IMR-90 (cell line): ENCODE measurements around the gene SERPINH1. TPM values are rescaled to one million over a fixed set of nuclear protein-coding genes. Genes with fewer than 3 reads are reported as not detected.
A peak's percentile ranks its signal among the peaks of the same experiment; 100 is the strongest.

Experiments used
- ATAC-seq: fragments of 200-7000 bp; cut with Tn5 transposase; 2 replicates; pipeline ENCODE4 v1.9.1; 2020; ENCODE audit warnings: low read depth, mild to moderate bottlenecking, moderate library complexity
- BruUV-seq: library from RNA; stranded (reverse); fragments of 400-500 nt; replicated peaks from 2 replicates; lab custom pipeline; 2021; lab: Mats Ljungman, UMichigan
- CTCF ChIA-PET: fragments of 300-600 bp; formaldehyde crosslinking; extraction: SDS; loops from one replicate; lab custom pipeline; 2021; ENCODE audit warnings: antibody characterized with exemption; lab: Yijun Ruan, JAX
- POLR2A ChIA-PET: fragments of 300-600 bp; sonication (Branson Sonifier 250); formaldehyde crosslinking; loops from one replicate; lab custom pipeline; 2022; ENCODE audit warnings: antibody characterized with exemption; ENCODE audit not compliant: unreplicated experiment; lab: Charles Lee
- DNase-seq: peaks from one replicate; pipeline ENCODE4 v3.0.0; 2013
- H2AFZ ChIP-seq: replicated peaks from 2 replicates; pipeline ENCODE3; 2013; ENCODE audit warnings: low read length, mild to moderate bottlenecking; ENCODE audit not compliant: poor library complexity
- H2AK5ac ChIP-seq: 2 replicates; pipeline ENCODE4 v1.6.1; 2013; ENCODE audit warnings: low read depth, low read length, inconsistent platforms
- H2AK9ac ChIP-seq: replicated peaks from 2 replicates; pipeline ENCODE3; 2013; ENCODE audit warnings: mild to moderate bottlenecking, low read depth, low read length, moderate library complexity; ENCODE audit not compliant: poor library complexity
- H2BK120ac ChIP-seq: 2 replicates; pipeline ENCODE4 v1.6.1; 2013; ENCODE audit warnings: low read depth, low read length, inconsistent platforms
- H2BK15ac ChIP-seq: 3 replicates; pipeline ENCODE4 v1.6.1; 2013; ENCODE audit warnings: low read depth, low read length, inconsistent platforms
- H2BK20ac ChIP-seq: 2 replicates; pipeline ENCODE4 v1.6.1; 2013; ENCODE audit warnings: low read depth, mild to moderate bottlenecking, inconsistent platforms, low read length, moderate library complexity
- H2BK5ac ChIP-seq: 2 replicates; pipeline ENCODE4 v1.6.1; 2013; ENCODE audit warnings: mild to moderate bottlenecking, low read depth, low read length, inconsistent platforms; ENCODE audit not compliant: poor library complexity, severe bottlenecking
- H3K14ac ChIP-seq: replicated peaks from 2 replicates; pipeline ENCODE4 v1.6.1; 2013; ENCODE audit warnings: low read depth, low read length, inconsistent platforms
- H3K18ac ChIP-seq: 2 replicates; pipeline ENCODE4 v1.6.1; 2013; ENCODE audit warnings: low read depth, low read length, control low read depth
- H3K23ac ChIP-seq: 2 replicates; pipeline ENCODE4 v1.6.1; 2013; ENCODE audit warnings: low read depth, low read length, inconsistent platforms
- H3K27ac ChIP-seq: 2 replicates; pipeline ENCODE4 v1.5.1; 2013; ENCODE audit warnings: mild to moderate bottlenecking, control low read depth, low read length; ENCODE audit not compliant: insufficient read depth
- H3K27me3 ChIP-seq: 2 replicates; pipeline ENCODE4 v1.6.1; 2013; ENCODE audit warnings: low read length; ENCODE audit not compliant: control insufficient read depth, insufficient read depth
- H3K36me3 ChIP-seq: 2 replicates; pipeline ENCODE4 v1.6.1; 2013; ENCODE audit warnings: low read length, mixed read lengths; ENCODE audit not compliant: control insufficient read depth, insufficient read depth
- H3K4ac ChIP-seq: 2 replicates; pipeline ENCODE4 v1.6.1; 2013; ENCODE audit warnings: low read depth, low read length, inconsistent platforms
- H3K4me1 ChIP-seq: 2 replicates; pipeline ENCODE4 v1.6.1; 2013; ENCODE audit warnings: low read length, mixed read lengths; ENCODE audit not compliant: control insufficient read depth, insufficient read depth
- H3K4me2 ChIP-seq: 2 replicates; pipeline ENCODE4 v1.6.1; 2013; ENCODE audit warnings: low read depth, mild to moderate bottlenecking, control low read depth, low read length, moderate library complexity
- H3K4me3 ChIP-seq: 2 replicates; pipeline ENCODE4 v1.5.1; 2013; ENCODE audit warnings: low read depth, mild to moderate bottlenecking, control low read depth, low read length, moderate library complexity; ENCODE audit not compliant: insufficient read depth
- H3K56ac ChIP-seq: 2 replicates; pipeline ENCODE4 v1.6.1; 2013; ENCODE audit warnings: low read length, inconsistent platforms; ENCODE audit not compliant: insufficient read depth; ENCODE audit errors: extremely low read depth
- H3K79me1 ChIP-seq, 2 experiments: 2 replicates each; pipeline ENCODE4 v1.6.1; 2013; ENCODE audit warnings: low read length in 2 of 2, inconsistent platforms in 1 of 2, low read depth in 1 of 2
- H3K9ac ChIP-seq: 2 replicates; pipeline ENCODE4 v1.6.1; 2013; ENCODE audit warnings: low read depth, low read length, control low read depth
- H3K9me1 ChIP-seq: 2 replicates; pipeline ENCODE4 v1.6.1; 2013; ENCODE audit warnings: low read length, inconsistent platforms; ENCODE audit not compliant: insufficient read depth
- H3K9me3 ChIP-seq: 2 replicates; pipeline ENCODE4 v1.6.1; 2013; ENCODE audit warnings: low read length; ENCODE audit not compliant: control insufficient read depth, insufficient read depth
- H4K20me1 ChIP-seq: 2 replicates; pipeline ENCODE4 v1.6.1; 2013; ENCODE audit warnings: low read length, inconsistent platforms; ENCODE audit not compliant: insufficient read depth
- H4K5ac ChIP-seq: 2 replicates; pipeline ENCODE4 v1.6.1; 2013; ENCODE audit warnings: mild to moderate bottlenecking, low read depth, low read length, control low read depth
- H4K8ac ChIP-seq, 2 experiments: 2 replicates each; pipeline ENCODE4 v1.6.1; 2013; ENCODE audit warnings: low read depth in 2 of 2, low read length in 2 of 2, control low read depth in 1 of 2, inconsistent platforms in 1 of 2
- H4K91ac ChIP-seq: 2 replicates; pipeline ENCODE4 v1.6.1; 2013; ENCODE audit warnings: low read depth, low read length, inconsistent platforms; ENCODE audit not compliant: insufficient read depth
- BHLHE40 ChIP-seq: fragments of 150-350 bp; IDR thresholded peaks from 2 replicates; pipeline ENCODE4 v1.6.1; 2016; ENCODE audit warnings: mild to moderate bottlenecking, low read depth, low read length
- CEBPB ChIP-seq: IDR thresholded peaks from 2 replicates; pipeline ENCODE4 v1.6.1; 2012; ENCODE audit warnings: low read depth, low read length, improper control_type of control experiment
- CHD1 ChIP-seq: IDR thresholded peaks from 2 replicates; pipeline ENCODE4 v1.6.1; 2012; ENCODE audit warnings: low read depth, low read length, improper control_type of control experiment
- FOS ChIP-seq: fragments of 150-350 bp; IDR thresholded peaks from 2 replicates; pipeline ENCODE4 v1.6.1; 2016; ENCODE audit warnings: low read depth, low read length
- MAFK ChIP-seq: IDR thresholded peaks from 2 replicates; pipeline ENCODE4 v1.6.1; 2012; ENCODE audit warnings: low read depth, low read length, improper control_type of control experiment
- MXI1 ChIP-seq: IDR thresholded peaks from 2 replicates; pipeline ENCODE4 v1.6.1; 2012; ENCODE audit warnings: low read depth, mild to moderate bottlenecking, low read length, moderate library complexity, borderline replicate concordance
- NFE2L2 ChIP-seq: fragments of 150-350 bp; IDR thresholded peaks from 2 replicates; pipeline ENCODE4 v1.6.1; 2016; ENCODE audit warnings: low read depth, mild to moderate bottlenecking, low read length
- POLR2A ChIP-seq: IDR thresholded peaks from 2 replicates; pipeline ENCODE4 v1.6.1; 2012; ENCODE audit warnings: mild to moderate bottlenecking, low read depth, low read length
- RAD21 ChIP-seq: IDR thresholded peaks from 2 replicates; pipeline ENCODE4 v1.6.1; 2012; ENCODE audit warnings: low read length, improper control_type of control experiment
- SMC3 ChIP-seq: fragments of 150-350 bp; IDR thresholded peaks from 2 replicates; pipeline ENCODE4 v1.6.1; 2016; ENCODE audit warnings: low read depth, mild to moderate bottlenecking, antibody characterized with exemption, low read length, moderate library complexity
- WGBS, 2 experiments: methylation state at CpG; one replicate each; pipeline versions ENCODE4 v1.1.5 to v1.1.7; 2013; ENCODE audit warnings: missing lambda C conversion rate in 2 of 2; ENCODE audit not compliant: insufficient read length in 1 of 2; ENCODE audit errors: extremely low coverage in 2 of 2; 5-methylcytosine and 5-hydroxymethylcytosine counted together
- dilution Hi-C: fragments of 300-500 bp; cut with HindIII; formaldehyde crosslinking; loops from one replicate; pipeline ENCODE4 v1.14.3; 2018; ENCODE audit warnings: low sequenced_read_pairs; ENCODE audit not compliant: unreplicated experiment
- in situ Hi-C: fragments of 300-500 bp; cut with MboI; formaldehyde crosslinking; loops from 3 replicates; pipeline ENCODE4 v1.14.3; 2019; ENCODE audit warnings: low sequenced_read_pairs, inconsistent platforms, mixed read lengths
- intact Hi-C: fragments of 100-400 bp; cut with micrococcal nuclease; formaldehyde crosslinking; loops from 2 replicates; pipeline ENCODE4 v1.10.0; 2022
- polyA plus RNA-seq, 3 experiments: library from polyadenylated mRNA; depleted of rRNA; stranded (reverse); fragments of >200 nt; gene quantifications; 2 replicates each; pipeline ENCODE4 v1.2.3, GENCODE V29; 2012; ENCODE audit warnings: low replicate concordance in 1 of 3
- total RNA-seq: library from RNA; depleted of rRNA; stranded (reverse); fragments of >200 nt; gene quantifications from 2 replicates; pipeline ENCODE4 v1.2.3, GENCODE V29; 2012
- TF ChIP-seq, protein P1 (sequence below): conservative IDR thresholded peaks from 2 replicates; pipeline ENCODE4 v1.5.1; 2012; ENCODE audit warnings: mild to moderate bottlenecking, low read depth, low read length, improper control_type of control experiment
- TF ChIP-seq, protein P2 (sequence below): fragments of 150-350 bp; IDR thresholded peaks from 2 replicates; pipeline ENCODE4 v1.6.1; 2017; ENCODE audit warnings: mild to moderate bottlenecking, antibody characterized with exemption, low read length, low read depth
- TF ChIP-seq, protein P3 (sequence below): fragments of 150-350 bp; IDR thresholded peaks from 2 replicates; pipeline ENCODE4 v1.6.1; 2016; ENCODE audit warnings: low read depth, mild to moderate bottlenecking, low read length, moderate library complexity, borderline replicate concordance

SERPINH1 gene
- total and polyA plus RNA-seq, 2 of the 4 experiments (the other 2 are of a cell fraction) = 841 to 1,857 TPM

DNA sequence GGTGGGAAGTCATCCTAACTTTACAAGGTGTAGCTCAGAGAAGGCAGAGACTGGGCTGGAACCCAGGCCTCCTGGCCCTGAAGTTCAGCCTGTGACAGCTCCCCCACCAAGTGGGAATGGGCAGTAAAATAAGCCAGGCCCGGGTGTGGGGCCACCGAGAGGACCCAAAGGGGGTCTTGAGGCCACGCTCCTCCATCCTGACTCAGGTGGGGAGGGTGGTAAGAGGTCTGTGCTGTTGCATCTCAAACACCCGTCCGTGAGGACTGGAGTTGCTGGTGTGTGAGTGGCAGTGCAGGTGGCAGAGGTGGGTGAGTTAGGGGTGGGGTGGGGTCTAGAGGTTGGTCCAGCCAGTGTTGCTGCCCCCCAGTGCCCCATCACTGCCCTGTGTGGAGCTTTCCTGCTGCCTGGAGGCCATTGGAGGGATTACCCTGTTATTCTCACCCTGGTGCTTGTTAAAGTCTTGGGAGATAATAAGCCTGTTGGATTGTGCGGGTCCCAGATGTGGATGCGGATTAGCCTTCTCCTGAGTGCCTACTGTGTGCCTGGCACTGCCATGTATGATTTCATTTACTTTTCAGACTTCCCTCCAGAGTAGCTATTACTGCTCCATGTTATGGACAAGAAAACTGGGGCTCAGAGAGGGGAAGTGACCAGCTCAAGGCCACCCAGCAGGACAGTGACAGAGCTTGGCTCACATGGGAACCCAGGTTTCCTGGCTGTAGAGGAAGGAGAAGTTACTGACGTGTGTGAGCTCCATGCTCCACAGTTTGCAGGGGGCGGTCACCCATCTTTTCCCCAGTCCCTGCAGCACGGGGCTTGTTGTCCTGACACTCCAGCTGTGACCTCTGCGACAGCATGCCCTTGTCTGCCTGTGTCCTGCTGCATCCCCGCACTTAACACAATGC lies 12.9 kb downstream of the SERPINH1 start:
- dilution Hi-C loops = no loop called here
- in situ Hi-C loops = no loop called here
- no TSS peak for BruUV-seq

More for the DNA sequence above, 12.9 kb downstream of the SERPINH1 start:
- Histone ChIP-seq H4K8ac (0 out of 4 replicates have a peak overlapping the region, but pooled peaks of 1 of the 2 experiments have one; percentile 6), H3K9me1 (no peaks in the 10 kb centered on the region), H3K9me3 (no peaks in the 10 kb centered on the region), H3K4me2 (no peak overlapping the region), H3K9ac (no peak overlapping the region), H3K27me3 (no peaks in the 10 kb centered on the region), H3K14ac (no peak overlapping the region), H2BK20ac (no peak overlapping the region), H3K23ac (no peak overlapping the region), H2AK5ac (no peak overlapping the region), H2BK5ac (no peak overlapping the region), H3K18ac (no peak overlapping the region), H3K4ac (no peak overlapping the region), H3K79me1 (peaks cover 26 to 42% of the 10 kb centered on the region in 2 experiments), H3K4me3 (no peak overlapping the region), H2BK15ac (no peak overlapping the region), H3K4me1 (peaks cover 2% of the 10 kb centered on the region; the same call in 1 of the 2 replicates), H2BK120ac (no peak overlapping the region), H2AFZ (peak overlapping the region; percentile 9), H4K20me1 (peaks cover 67% of the 10 kb centered on the region), H4K5ac (no peak overlapping the region), H3K56ac (no peak overlapping the region), H3K36me3 (peaks cover 50% of the 10 kb centered on the region), H2AK9ac (peak overlapping the region; percentile 33), H4K91ac (no peak overlapping the region), H3K27ac (no peak overlapping the region)
- TF ChIP-seq MXI1 (no peak), SMC3 (peak; percentile 38), CEBPB (no peak), FOS (no peak), RAD21 (peak; percentile 46), POLR2A (no peak), CHD1 (no peak), MAFK (no peak), BHLHE40 (no peak), NFE2L2 (no peak)
- TF ChIP-seq, protein P1, sequence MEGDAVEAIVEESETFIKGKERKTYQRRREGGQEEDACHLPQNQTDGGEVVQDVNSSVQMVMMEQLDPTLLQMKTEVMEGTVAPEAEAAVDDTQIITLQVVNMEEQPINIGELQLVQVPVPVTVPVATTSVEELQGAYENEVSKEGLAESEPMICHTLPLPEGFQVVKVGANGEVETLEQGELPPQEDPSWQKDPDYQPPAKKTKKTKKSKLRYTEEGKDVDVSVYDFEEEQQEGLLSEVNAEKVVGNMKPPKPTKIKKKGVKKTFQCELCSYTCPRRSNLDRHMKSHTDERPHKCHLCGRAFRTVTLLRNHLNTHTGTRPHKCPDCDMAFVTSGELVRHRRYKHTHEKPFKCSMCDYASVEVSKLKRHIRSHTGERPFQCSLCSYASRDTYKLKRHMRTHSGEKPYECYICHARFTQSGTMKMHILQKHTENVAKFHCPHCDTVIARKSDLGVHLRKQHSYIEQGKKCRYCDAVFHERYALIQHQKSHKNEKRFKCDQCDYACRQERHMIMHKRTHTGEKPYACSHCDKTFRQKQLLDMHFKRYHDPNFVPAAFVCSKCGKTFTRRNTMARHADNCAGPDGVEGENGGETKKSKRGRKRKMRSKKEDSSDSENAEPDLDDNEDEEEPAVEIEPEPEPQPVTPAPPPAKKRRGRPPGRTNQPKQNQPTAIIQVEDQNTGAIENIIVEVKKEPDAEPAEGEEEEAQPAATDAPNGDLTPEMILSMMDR = peak; percentile 40; the same call in 1 of the 2 replicates
- TF ChIP-seq, protein P2, sequence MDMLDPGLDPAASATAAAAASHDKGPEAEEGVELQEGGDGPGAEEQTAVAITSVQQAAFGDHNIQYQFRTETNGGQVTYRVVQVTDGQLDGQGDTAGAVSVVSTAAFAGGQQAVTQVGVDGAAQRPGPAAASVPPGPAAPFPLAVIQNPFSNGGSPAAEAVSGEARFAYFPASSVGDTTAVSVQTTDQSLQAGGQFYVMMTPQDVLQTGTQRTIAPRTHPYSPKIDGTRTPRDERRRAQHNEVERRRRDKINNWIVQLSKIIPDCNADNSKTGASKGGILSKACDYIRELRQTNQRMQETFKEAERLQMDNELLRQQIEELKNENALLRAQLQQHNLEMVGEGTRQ = no peak
- TF ChIP-seq, protein P3, sequence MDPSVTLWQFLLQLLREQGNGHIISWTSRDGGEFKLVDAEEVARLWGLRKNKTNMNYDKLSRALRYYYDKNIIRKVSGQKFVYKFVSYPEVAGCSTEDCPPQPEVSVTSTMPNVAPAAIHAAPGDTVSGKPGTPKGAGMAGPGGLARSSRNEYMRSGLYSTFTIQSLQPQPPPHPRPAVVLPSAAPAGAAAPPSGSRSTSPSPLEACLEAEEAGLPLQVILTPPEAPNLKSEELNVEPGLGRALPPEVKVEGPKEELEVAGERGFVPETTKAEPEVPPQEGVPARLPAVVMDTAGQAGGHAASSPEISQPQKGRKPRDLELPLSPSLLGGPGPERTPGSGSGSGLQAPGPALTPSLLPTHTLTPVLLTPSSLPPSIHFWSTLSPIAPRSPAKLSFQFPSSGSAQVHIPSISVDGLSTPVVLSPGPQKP = no peak
- DNase-seq (no peak), ATAC-seq (peak; percentile 21)
- WGBS, 2 experiments = 62% methylated on average over 2 of the region's 12 CpGs; no CpG with 5 or more reads in 1 of the 2 experiments
- ChIA-PET POLR2A (interaction anchor here (0.7 to 2.0 kb wide), 3 partner anchors 10 to 17 kb away, joined by 3 to 8 read pairs (median 4); no protein-coding TSS in a partner anchor), CTCF (interaction anchor here (0.7 to 1.8 kb wide), 3 partner anchors 10 to 26 kb away, joined by 3 to 7 read pairs (median 4); no protein-coding TSS in a partner anchor)
- intact Hi-C loops = no loop called here
